AG09319 (cell line): ENCODE measurements around the gene LENEP.

Experiments
- DNase-seq: peaks from one replicate; pipeline ENCODE4 v3.0.0-alpha.2; 2010; ENCODE audit warnings: low read depth; ENCODE audit errors: extremely low read depth
- TF ChIP-seq, protein P1 (sequence below): IDR thresholded peaks from 2 replicates; pipeline ENCODE4 v1.5.1; 2011; ENCODE audit warnings: low read depth, mild to moderate bottlenecking, inconsistent platforms, low read length, moderate library complexity

Gene LENEP

GRCh38 chr1:154961207-154962155 is 31.9 kb upstream of the LENEP start, which contains the start of gene PYGO2:
TSS of gene PYGO2 (minus strand) at chr1:154961782. CDS start at chr1:154961576, 206 bp downstream.
- no peak for DNase-seq

GRCh38 chr1:154962156-154962749 is 31.1 kb upstream of the LENEP start:
- DNase-seq: no peak
- TF ChIP-seq, protein P1, sequence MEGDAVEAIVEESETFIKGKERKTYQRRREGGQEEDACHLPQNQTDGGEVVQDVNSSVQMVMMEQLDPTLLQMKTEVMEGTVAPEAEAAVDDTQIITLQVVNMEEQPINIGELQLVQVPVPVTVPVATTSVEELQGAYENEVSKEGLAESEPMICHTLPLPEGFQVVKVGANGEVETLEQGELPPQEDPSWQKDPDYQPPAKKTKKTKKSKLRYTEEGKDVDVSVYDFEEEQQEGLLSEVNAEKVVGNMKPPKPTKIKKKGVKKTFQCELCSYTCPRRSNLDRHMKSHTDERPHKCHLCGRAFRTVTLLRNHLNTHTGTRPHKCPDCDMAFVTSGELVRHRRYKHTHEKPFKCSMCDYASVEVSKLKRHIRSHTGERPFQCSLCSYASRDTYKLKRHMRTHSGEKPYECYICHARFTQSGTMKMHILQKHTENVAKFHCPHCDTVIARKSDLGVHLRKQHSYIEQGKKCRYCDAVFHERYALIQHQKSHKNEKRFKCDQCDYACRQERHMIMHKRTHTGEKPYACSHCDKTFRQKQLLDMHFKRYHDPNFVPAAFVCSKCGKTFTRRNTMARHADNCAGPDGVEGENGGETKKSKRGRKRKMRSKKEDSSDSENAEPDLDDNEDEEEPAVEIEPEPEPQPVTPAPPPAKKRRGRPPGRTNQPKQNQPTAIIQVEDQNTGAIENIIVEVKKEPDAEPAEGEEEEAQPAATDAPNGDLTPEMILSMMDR: no peak

More at GRCh38 chr1:154961207-154962155, 31.9 kb upstream of the LENEP start, which contains the start of gene PYGO2:
- TF ChIP-seq, protein P1: no peak; the same call in 1 of the 2 replicates

- DNase-seq: no peak
- TF ChIP-seq, protein P1: no peak
Observed at GRCh38 chr1:154962795-154963330, 30.5 kb upstream of the LENEP start.

DNA sequence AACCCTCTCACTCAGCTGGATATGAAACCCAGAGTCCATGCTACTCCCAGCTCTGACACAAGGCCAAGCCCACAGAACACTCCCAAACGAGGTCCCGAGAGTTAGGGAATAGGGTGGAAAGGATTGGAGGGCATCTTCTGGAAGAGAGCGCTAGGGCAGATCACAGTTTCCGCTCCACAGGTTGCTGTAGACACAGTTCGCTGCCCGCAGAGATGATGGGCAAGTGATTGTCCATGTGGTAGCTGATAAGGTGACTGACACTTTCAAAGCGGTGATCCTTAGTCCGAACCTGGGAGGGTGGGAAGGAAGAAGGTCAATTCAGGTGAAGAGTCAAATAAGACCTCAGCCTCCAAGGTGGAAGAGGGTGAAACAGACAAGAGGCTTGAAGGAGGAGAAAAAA is 29.7 kb upstream of the LENEP start:
- TF ChIP-seq, protein P1: no peak
- no peak for DNase-seq

DNA sequence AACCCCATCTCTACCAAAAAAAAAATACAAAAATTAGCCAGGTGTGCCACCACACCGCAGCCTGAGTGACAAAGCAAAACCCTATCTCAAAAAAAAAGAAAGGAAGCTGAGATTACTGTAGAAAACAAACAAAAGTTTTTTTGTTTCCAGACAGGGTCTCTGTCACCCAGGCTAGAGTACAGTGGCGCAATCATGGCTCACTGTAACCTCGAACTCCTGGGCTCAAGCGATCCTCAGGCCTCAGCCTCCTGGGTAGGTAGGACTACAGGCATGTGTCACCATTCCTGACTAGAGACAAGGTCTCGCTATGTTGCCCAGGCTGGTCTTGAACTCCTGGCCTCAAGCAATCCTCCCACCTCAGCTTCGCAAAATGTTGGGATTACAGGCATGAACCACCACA is 29.0 kb upstream of the LENEP start:
- no peak for DNase-seq
- TF ChIP-seq, protein P1: no peak

- DNase-seq: no peak
- TF ChIP-seq, protein P1: no peak
Observed at GRCh38 chr1:154966111-154966510, 27.3 kb upstream of the LENEP start.
